ENCODE measurements around the gene TRAIP.
"Not testable (repeated sequence)": the region's sequence is repeated elsewhere in the genome, so short reads cannot be mapped to it uniquely, and the experiment has no call there.

The TRAIP gene

GRCh38 chr3:49856181-49857005 is at the start of gene TRAIP:
TSS of gene TRAIP (minus strand) at chr3:49856564. CDS start at chr3:49856453, 111 bp downstream.
- DNase-seq (ENCODE audit: low read depth), result peak; percentile 96
- TF ChIP-seq CTCF (IDR thresholded peaks at IDR 0.05; ENCODE audit: insufficient read depth, low read depth, low read length, missing control alignments), result no peak
- peak within 1 kb of the TSS; percentile 78 for H3K4me3 ChIP-seq (ENCODE audit: low read depth, low read length)

- H3K4me3 ChIP-seq (ENCODE audit: low read depth, low read length), result peak overlapping the region; percentile 44
These were observed 48.1 kb upstream of the TRAIP start for GRCh38 chr3:49904448-49904847.

GRCh38 chr3:49903451-49904424 is 47.4 kb upstream of the TRAIP start, which contains the start of gene MST1R:
TSS of gene MST1R (minus strand) at chr3:49903873. CDS start at chr3:49903609, 264 bp downstream.
- DNase-seq (ENCODE audit: low read depth), result peak; percentile 82
- peak within 1 kb of the TSS; percentile 44 for H3K4me3 ChIP-seq (ENCODE audit: low read depth, low read length)
- TF ChIP-seq CTCF (IDR thresholded peaks at IDR 0.05; ENCODE audit: insufficient read depth, low read depth, low read length, missing control alignments), result no peak

More at GRCh38 chr3:49904448-49904847, 48.1 kb upstream of the TRAIP start:
- DNase-seq (ENCODE audit: low read depth), result not testable (repeated sequence)

- TF ChIP-seq CTCF (IDR thresholded peaks at IDR 0.05; ENCODE audit: insufficient read depth, low read depth, low read length, missing control alignments), result no peak
- no peak for DNase-seq (ENCODE audit: low read depth)
- no peak overlapping the region for H3K4me3 ChIP-seq (ENCODE audit: low read depth, low read length)
These were observed 46.4 kb upstream of the TRAIP start for GRCh38 chr3:49902511-49903345.

GRCh38 chr3:49901366-49902339 is 45.3 kb upstream of the TRAIP start:
- DNase-seq (ENCODE audit: low read depth), result peak; percentile 57
- no peak for TF ChIP-seq CTCF (IDR thresholded peaks at IDR 0.05; ENCODE audit: insufficient read depth, low read depth, low read length, missing control alignments)
- H3K4me3 ChIP-seq (ENCODE audit: low read depth, low read length), result no peak overlapping the region

- DNase-seq (ENCODE audit: low read depth), result no peak
- TF ChIP-seq CTCF (IDR thresholded peaks at IDR 0.05; ENCODE audit: insufficient read depth, low read depth, low read length, missing control alignments), result no peak
- H3K4me3 ChIP-seq (ENCODE audit: low read depth, low read length), result no peak overlapping the region
These were observed 44.3 kb upstream of the TRAIP start for GRCh38 chr3:49900491-49901153.
